ENCODE results near the gene BANP. TPM values are rescaled to one million over a fixed set of nuclear protein-coding genes. Genes with fewer than 3 reads are reported as not detected.
A peak's percentile ranks its signal among the peaks of the same experiment; 100 is the strongest.

BANP gene
- total and polyA plus RNA-seq, 2 donors (not counting 3 experiments of a cell fraction or from before 2014, with no cell fraction given), result 22.4 to 33.8 TPM

GRCh38 chr16:87954826-87955225 is 3.6 kb downstream of the BANP start:
- no peak overlapping the region for H3K4me2 ChIP-seq (ENCODE audit: insufficient read depth, low read length)

GRCh38 chr16:87955302-87956097 is 4.3 kb downstream of the BANP start:
- Histone ChIP-seq H3K9me1 (replicated peaks; ENCODE audit: control insufficient read depth, extremely low read depth, insufficient read depth, low read length) (no peaks in the 10 kb centered on the region), H3K4me2 (ENCODE audit: insufficient read depth, low read length) (peak overlapping the region; percentile 49), H3K27ac (ENCODE audit: insufficient read depth, low read depth, low read length) (peak overlapping the region; percentile 72), H4K20me1 (replicated peaks; ENCODE audit: control insufficient read depth, extremely low read depth, insufficient read depth, low read length) (no peaks in the 10 kb centered on the region), H3K9ac (replicated peaks; ENCODE audit: extremely low read depth, insufficient read depth, low read length) (peak overlapping the region; percentile 66), H3K36me3 (ENCODE audit: control insufficient read depth in 2 of 2, extremely low read depth in 1 of 2, insufficient read depth in 2 of 2, low read length in 2 of 2) (peaks cover 0 to 2% of the 10 kb centered on the region in 2 experiments), H3K79me2 (ENCODE audit: control insufficient read depth, insufficient read depth, low read length) (peaks cover 87% of the 10 kb centered on the region), H2AFZ (ENCODE audit: low read depth, low read length) (no peak overlapping the region), H3K27me3 (ENCODE audit: control insufficient read depth in 2 of 2, insufficient read depth in 2 of 2, low read length in 2 of 2) (no peaks in the 10 kb centered on the region), H3K4me1 (ENCODE audit: control insufficient read depth, extremely low read depth, insufficient read depth, low read length) (peaks cover 40% of the 10 kb centered on the region), H3K4me3 (replicated peaks in 1 of 3; ENCODE audit: insufficient read depth in 1 of 3, low read depth in 1 of 3, low read length in 3 of 3) (no peak overlapping the region), H3K9me3 (replicated peaks; ENCODE audit: control insufficient read depth, insufficient read depth, low read length) (no peaks in the 10 kb centered on the region)
- FAIRE-seq (no peak), DNase-seq (ENCODE audit: low read depth, low spot score) (no peak)
- dilution Hi-C loops (cut with MboI; ENCODE audit: extremely low pct_ligation_motif_present, low sequenced_read_pairs) (no loop called here), intact Hi-C loops (cut with micrococcal nuclease) (loop anchor here (2.0 to 10.0 kb wide), 3 partner anchors 67 to 609 kb away; no protein-coding TSS in a partner anchor)
- no peak for TF ChIP-seq GATA2 (IDR thresholded peaks at IDR 0.05; ENCODE audit: insufficient read depth, insufficient read length, low read depth, low read length)
- TF ChIP-seq EZH2 (IDR thresholded peaks at IDR 0.05; ENCODE audit: borderline replicate concordance, low read depth, low read length, severe bottlenecking), result no peak
- no peak for TF ChIP-seq FOS (IDR thresholded peaks at IDR 0.05; ENCODE audit: borderline replicate concordance, insufficient read depth, low read length)
- no peak for TF ChIP-seq CTCF (IDR thresholded peaks at IDR 0.05; ENCODE audit: extremely low read depth in 1 of 2, insufficient read depth in 1 of 2, low read depth in 1 of 2, low read length in 2 of 2)
- no peak for TF ChIP-seq MAX (IDR thresholded peaks at IDR 0.05; ENCODE audit: insufficient read depth, insufficient read length)
- TF ChIP-seq MYC (IDR thresholded peaks at IDR 0.05; ENCODE audit: low read depth, low read length), result no peak
- TF ChIP-seq JUN (IDR thresholded peaks at IDR 0.05; ENCODE audit: borderline replicate concordance, insufficient read depth, insufficient read length, low read depth), result no peak
- TF ChIP-seq POLR2A (IDR thresholded peaks at IDR 0.05; ENCODE audit: low read depth, low read length), result no peak
- TF ChIP-seq POLR2AphosphoS5 (IDR thresholded peaks at IDR 0.05; ENCODE audit: insufficient read depth, low read depth, low read length), result no peak
- ChIA-PET CTCF (interaction anchor here (2.4 kb wide), 1 partner anchor 482 kb away, joined by 13 read pairs; no protein-coding TSS in a partner anchor), POLR2A (interaction anchor here (0.6 kb wide), 1 partner anchor 1216 kb away, joined by 4 read pairs; no protein-coding TSS in a partner anchor)
- BruUV-seq (replicated peaks), result no TSS peak

More at GRCh38 chr16:87954826-87955225, 3.6 kb downstream of the BANP start:
- H2AFZ ChIP-seq (ENCODE audit: low read depth, low read length), result no peak overlapping the region
- FAIRE-seq (no peak), DNase-seq (ENCODE audit: low read depth, low spot score) (no peak)
- no peak overlapping the region for H3K27ac ChIP-seq (ENCODE audit: insufficient read depth, low read depth, low read length)
- no peaks in the 10 kb centered on the region for H3K9me1 ChIP-seq (replicated peaks; ENCODE audit: control insufficient read depth, extremely low read depth, insufficient read depth, low read length)
- intact Hi-C loops (cut with micrococcal nuclease), result loop anchor here (5.0 to 10.0 kb wide), 3 partner anchors 67 to 610 kb away; no protein-coding TSS in a partner anchor
- no peaks in the 10 kb centered on the region for H3K9me3 ChIP-seq (replicated peaks; ENCODE audit: control insufficient read depth, insufficient read depth, low read length)
- H4K20me1 ChIP-seq (replicated peaks; ENCODE audit: control insufficient read depth, extremely low read depth, insufficient read depth, low read length), result no peaks in the 10 kb centered on the region
- POLR2A ChIA-PET, result interaction anchor here (0.6 kb wide), 1 partner anchor 1216 kb away, joined by 4 read pairs; no protein-coding TSS in a partner anchor
- peaks cover 80% of the 10 kb centered on the region for H3K79me2 ChIP-seq (ENCODE audit: control insufficient read depth, insufficient read depth, low read length)
- no peaks in the 10 kb centered on the region for H3K27me3 ChIP-seq (ENCODE audit: control insufficient read depth in 2 of 2, insufficient read depth in 2 of 2, low read length in 2 of 2)
- no peak overlapping the region for H3K4me3 ChIP-seq (replicated peaks in 1 of 3; ENCODE audit: insufficient read depth in 1 of 3, low read depth in 1 of 3, low read length in 3 of 3)
- H3K9ac ChIP-seq (replicated peaks; ENCODE audit: extremely low read depth, insufficient read depth, low read length), result no peak overlapping the region
- no TSS peak for BruUV-seq (replicated peaks)
- CTCF ChIA-PET, result interaction anchor here (1.5 to 3.2 kb wide), 2 partner anchors 8 to 483 kb away, joined by 7 to 8 read pairs; no protein-coding TSS in a partner anchor
- dilution Hi-C loops (cut with MboI; ENCODE audit: extremely low pct_ligation_motif_present, low sequenced_read_pairs), result no loop called here
- TF ChIP-seq JUN (IDR thresholded peaks at IDR 0.05; ENCODE audit: borderline replicate concordance, insufficient read depth, insufficient read length, low read depth) (no peak), POLR2AphosphoS5 (IDR thresholded peaks at IDR 0.05; ENCODE audit: insufficient read depth, low read depth, low read length) (no peak), POLR2A (IDR thresholded peaks at IDR 0.05; ENCODE audit: low read depth, low read length) (no peak), FOS (IDR thresholded peaks at IDR 0.05; ENCODE audit: borderline replicate concordance, insufficient read depth, low read length) (no peak), EZH2 (IDR thresholded peaks at IDR 0.05; ENCODE audit: borderline replicate concordance, low read depth, low read length, severe bottlenecking) (no peak)
- peaks cover 0 to 2% of the 10 kb centered on the region in 2 experiments for H3K36me3 ChIP-seq (ENCODE audit: control insufficient read depth in 2 of 2, extremely low read depth in 1 of 2, insufficient read depth in 2 of 2, low read length in 2 of 2)
- peaks cover 40% of the 10 kb centered on the region for H3K4me1 ChIP-seq (ENCODE audit: control insufficient read depth, extremely low read depth, insufficient read depth, low read length)

Measured in endothelial cell of umbilical vein (primary cell).